Measurements from ENCODE around the gene UGGT1. TPM values are rescaled to one million over a fixed set of nuclear protein-coding genes. Genes with fewer than 3 reads are reported as not detected.

The UGGT1 gene
- total and polyA plus RNA-seq, 2 donors (not counting 3 experiments of a cell fraction or from before 2014, with no cell fraction given): 27.6 to 83.2 TPM

GRCh38 chr2:128157644-128158043 lies 66.6 kb downstream of the UGGT1 start:
- intact Hi-C loops (cut with micrococcal nuclease) (no loop called here), dilution Hi-C loops (cut with MboI; ENCODE audit: extremely low pct_ligation_motif_present, low sequenced_read_pairs) (no loop called here)
- no peak overlapping the region for H3K4me3 ChIP-seq (replicated peaks in 1 of 3; ENCODE audit: insufficient read depth in 1 of 3, low read depth in 1 of 3, low read length in 3 of 3)
- ChIA-PET CTCF (no interaction called here), POLR2A (no interaction called here)
- H3K9me3 ChIP-seq (replicated peaks; ENCODE audit: control insufficient read depth, insufficient read depth, low read length): no peaks in the 10 kb centered on the region
- no peak for TF ChIP-seq MYC (IDR thresholded peaks at IDR 0.05; ENCODE audit: low read depth, low read length)
- TF ChIP-seq JUN (IDR thresholded peaks at IDR 0.05; ENCODE audit: borderline replicate concordance, insufficient read depth, insufficient read length, low read depth): no peak
- no peak for TF ChIP-seq EZH2 (IDR thresholded peaks at IDR 0.05; ENCODE audit: borderline replicate concordance, low read depth, low read length, severe bottlenecking)
- TF ChIP-seq, protein P1, sequence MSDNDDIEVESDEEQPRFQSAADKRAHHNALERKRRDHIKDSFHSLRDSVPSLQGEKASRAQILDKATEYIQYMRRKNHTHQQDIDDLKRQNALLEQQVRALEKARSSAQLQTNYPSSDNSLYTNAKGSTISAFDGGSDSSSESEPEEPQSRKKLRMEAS (IDR thresholded peaks at IDR 0.05; ENCODE audit: insufficient read depth, insufficient read length): no peak
- TF ChIP-seq FOS (IDR thresholded peaks at IDR 0.05; ENCODE audit: borderline replicate concordance, insufficient read depth, low read length): no peak
- TF ChIP-seq POLR2AphosphoS5 (IDR thresholded peaks at IDR 0.05; ENCODE audit: insufficient read depth, low read depth, low read length): no peak
- no peaks in the 10 kb centered on the region for H3K4me1 ChIP-seq (ENCODE audit: control insufficient read depth, extremely low read depth, insufficient read depth, low read length)
- H3K9me1 ChIP-seq (replicated peaks; ENCODE audit: control insufficient read depth, extremely low read depth, insufficient read depth, low read length): no peaks in the 10 kb centered on the region
- no peaks in the 10 kb centered on the region for H4K20me1 ChIP-seq (replicated peaks; ENCODE audit: control insufficient read depth, extremely low read depth, insufficient read depth, low read length)
- no peak overlapping the region for H2AFZ ChIP-seq (ENCODE audit: low read depth, low read length)
- peaks cover 16 to 20% of the 10 kb centered on the region in 2 experiments for H3K36me3 ChIP-seq (ENCODE audit: control insufficient read depth in 2 of 2, extremely low read depth in 1 of 2, insufficient read depth in 2 of 2, low read length in 2 of 2)
- FAIRE-seq: no peak
- H3K4me2 ChIP-seq (ENCODE audit: insufficient read depth, low read length): no peak overlapping the region
- no peaks in the 10 kb centered on the region for H3K27me3 ChIP-seq (ENCODE audit: control insufficient read depth in 2 of 2, insufficient read depth in 2 of 2, low read length in 2 of 2)
- H3K27ac ChIP-seq (ENCODE audit: insufficient read depth, low read depth, low read length): no peak overlapping the region
- no peak for DNase-seq (ENCODE audit: low read depth, low spot score)
- H3K79me2 ChIP-seq (ENCODE audit: control insufficient read depth, insufficient read depth, low read length): no peaks in the 10 kb centered on the region
- no TSS peak for BruUV-seq (replicated peaks)
- H3K9ac ChIP-seq (replicated peaks; ENCODE audit: extremely low read depth, insufficient read depth, low read length): no peak overlapping the region

GRCh38 chr2:128158176-128158575 lies 67.2 kb downstream of the UGGT1 start:
- no peak overlapping the region for H3K27ac ChIP-seq (ENCODE audit: insufficient read depth, low read depth, low read length)
- H3K79me2 ChIP-seq (ENCODE audit: control insufficient read depth, insufficient read depth, low read length): no peaks in the 10 kb centered on the region
- no peaks in the 10 kb centered on the region for H3K27me3 ChIP-seq (ENCODE audit: control insufficient read depth in 2 of 2, insufficient read depth in 2 of 2, low read length in 2 of 2)
- dilution Hi-C loops (cut with MboI; ENCODE audit: extremely low pct_ligation_motif_present, low sequenced_read_pairs) (no loop called here), intact Hi-C loops (cut with micrococcal nuclease) (no loop called here)
- H3K4me1 ChIP-seq (ENCODE audit: control insufficient read depth, extremely low read depth, insufficient read depth, low read length): no peaks in the 10 kb centered on the region
- H3K9ac ChIP-seq (replicated peaks; ENCODE audit: extremely low read depth, insufficient read depth, low read length): no peak overlapping the region
- no peak overlapping the region for H3K4me3 ChIP-seq (replicated peaks in 1 of 3; ENCODE audit: insufficient read depth in 1 of 3, low read depth in 1 of 3, low read length in 3 of 3)
- FAIRE-seq (no peak), DNase-seq (ENCODE audit: low read depth, low spot score) (no peak)
- TF ChIP-seq JUN (IDR thresholded peaks at IDR 0.05; ENCODE audit: borderline replicate concordance, insufficient read depth, insufficient read length, low read depth) (no peak), EZH2 (IDR thresholded peaks at IDR 0.05; ENCODE audit: borderline replicate concordance, low read depth, low read length, severe bottlenecking) (no peak), POLR2AphosphoS5 (IDR thresholded peaks at IDR 0.05; ENCODE audit: insufficient read depth, low read depth, low read length) (no peak), CTCF (IDR thresholded peaks at IDR 0.05; ENCODE audit: extremely low read depth in 1 of 2, insufficient read depth in 1 of 2, low read depth in 1 of 2, low read length in 2 of 2) (no peak), MYC (IDR thresholded peaks at IDR 0.05; ENCODE audit: low read depth, low read length) (no peak), GATA2 (IDR thresholded peaks at IDR 0.05; ENCODE audit: insufficient read depth, insufficient read length, low read depth, low read length) (no peak), FOS (IDR thresholded peaks at IDR 0.05; ENCODE audit: borderline replicate concordance, insufficient read depth, low read length) (no peak), POLR2A (IDR thresholded peaks at IDR 0.05; ENCODE audit: low read depth, low read length) (no peak)
- TF ChIP-seq, protein P1 (IDR thresholded peaks at IDR 0.05; ENCODE audit: insufficient read depth, insufficient read length): no peak
- H4K20me1 ChIP-seq (replicated peaks; ENCODE audit: control insufficient read depth, extremely low read depth, insufficient read depth, low read length): no peaks in the 10 kb centered on the region
- H2AFZ ChIP-seq (ENCODE audit: low read depth, low read length): no peak overlapping the region
- H3K4me2 ChIP-seq (ENCODE audit: insufficient read depth, low read length): no peak overlapping the region
- BruUV-seq (replicated peaks): no TSS peak
- H3K9me1 ChIP-seq (replicated peaks; ENCODE audit: control insufficient read depth, extremely low read depth, insufficient read depth, low read length): no peaks in the 10 kb centered on the region
- no peaks in the 10 kb centered on the region for H3K9me3 ChIP-seq (replicated peaks; ENCODE audit: control insufficient read depth, insufficient read depth, low read length)
- H3K36me3 ChIP-seq (ENCODE audit: control insufficient read depth in 2 of 2, extremely low read depth in 1 of 2, insufficient read depth in 2 of 2, low read length in 2 of 2): peaks cover 16 to 20% of the 10 kb centered on the region in 2 experiments
- ChIA-PET CTCF (no interaction called here), POLR2A (no interaction called here)

Measured in endothelial cell of umbilical vein (primary cell).